Fibroblast of skin of abdomen (primary cell): ENCODE data around the gene HYCC2. TPM values are rescaled to one million over a fixed set of nuclear protein-coding genes. Genes with fewer than 3 reads are reported as not detected.
"Not testable (repeated sequence)": the region's sequence is repeated elsewhere in the genome, so short reads cannot be mapped to it uniquely, and the experiment has no call there.

Experiments
- DNase-seq: peaks from one replicate; pipeline ENCODE4 v3.0.0-alpha.2; 2013
- polyA plus RNA-seq, 2 experiments: library from polyadenylated mRNA; unstranded; fragments of 120-200 nt; gene quantifications; one replicate each; pipeline ENCODE4 v1.2.1, GENCODE V29; 2013; ENCODE audit not compliant: insufficient read length in 2 of 2

HYCC2 gene
- polyA plus RNA-seq (2013, experiment 1 of 2; ENCODE audit: insufficient read length), result 3.9 TPM
- polyA plus RNA-seq (2013, experiment 2 of 2; ENCODE audit: insufficient read length), result 3.8 TPM

DNA sequence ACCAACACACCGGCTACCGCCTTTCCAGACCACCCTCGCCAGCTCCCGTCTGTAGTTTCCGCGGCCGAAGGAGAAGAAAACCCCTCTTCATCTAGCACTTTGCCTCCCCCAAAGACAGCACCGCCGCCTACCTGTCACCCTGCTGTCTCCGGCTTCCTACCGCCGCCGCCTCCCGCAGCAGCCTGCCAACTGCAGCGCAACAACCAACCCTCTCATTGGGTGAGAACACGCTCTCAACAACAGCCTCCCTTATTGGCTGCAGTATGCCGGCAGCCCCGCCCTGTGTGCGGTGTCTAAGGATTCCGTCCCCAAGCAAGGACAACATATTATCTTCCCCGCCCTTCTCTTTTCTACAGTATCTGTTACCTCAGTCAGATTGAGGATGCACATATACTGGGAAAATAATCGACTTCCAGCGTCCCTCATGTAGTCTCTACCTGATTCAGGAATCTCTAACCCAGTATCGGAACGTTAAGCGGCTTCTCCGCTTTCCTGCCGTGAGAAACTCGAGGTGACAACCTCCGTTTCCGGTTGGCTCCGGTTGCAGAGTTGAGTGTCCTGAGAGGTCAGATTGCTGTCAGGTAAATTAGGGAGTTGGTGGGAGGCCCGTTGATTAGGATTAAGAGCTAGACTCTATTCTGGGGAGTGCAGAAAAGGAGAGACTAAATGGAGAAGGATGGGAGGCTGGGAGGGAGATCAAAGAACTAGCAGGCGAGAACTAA, at the start of gene HYCC2, which contains the start of gene NDUFB3:
Gene HYCC2, minus strand, starts transcription at position 193 of the 722 bp plus-strand sequence. CDS start 47,662 bp downstream, outside the sequence.
Gene NDUFB3, plus strand, starts transcription at position 523 of the 722 bp plus-strand sequence. CDS start 6,882 bp downstream, outside the sequence.
- peak; percentile 93 for DNase-seq

DNA sequence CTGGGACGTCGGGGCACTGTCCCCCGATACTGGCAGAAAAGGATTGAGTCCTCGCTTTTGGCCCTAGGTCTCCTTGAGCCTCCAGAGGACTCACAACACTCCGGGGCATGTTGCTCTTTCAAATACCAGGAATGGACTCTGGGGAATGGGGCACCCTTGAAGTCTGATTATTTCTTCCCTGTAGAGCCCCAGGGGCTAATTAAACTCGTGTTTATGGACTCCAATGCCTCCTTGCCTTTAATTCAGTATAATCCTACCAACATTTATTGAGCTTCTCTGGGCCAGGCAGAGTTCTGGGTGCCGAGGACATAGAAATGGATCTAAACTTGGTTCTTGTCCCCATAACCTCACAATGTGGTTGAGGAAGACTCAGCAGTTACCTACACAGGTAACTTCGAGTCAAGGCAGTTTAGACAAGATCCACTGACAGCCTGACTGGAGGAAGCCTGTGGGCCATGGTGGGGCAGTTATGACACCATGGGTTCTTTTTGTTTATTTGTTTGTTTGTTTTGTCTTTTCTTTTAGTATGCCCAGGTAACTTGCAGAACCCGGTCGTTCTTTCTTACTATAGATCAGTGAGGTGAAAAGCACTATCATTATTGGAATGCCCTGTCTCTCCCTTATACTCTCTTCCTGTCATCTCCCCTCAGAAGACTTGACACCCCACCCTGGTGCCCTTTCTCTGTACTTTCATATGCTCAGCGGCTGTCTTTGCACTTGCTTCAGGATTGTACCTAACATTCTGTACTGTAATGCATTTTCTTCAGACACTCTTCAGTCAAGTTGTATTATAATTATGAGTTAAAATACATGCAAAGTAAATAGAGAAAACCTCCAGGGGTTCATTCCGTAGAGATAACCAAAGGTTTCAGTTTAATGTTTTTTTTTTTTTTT, 47.7 kb upstream of the HYCC2 start:
- DNase-seq, result peak; percentile 51

DNA sequence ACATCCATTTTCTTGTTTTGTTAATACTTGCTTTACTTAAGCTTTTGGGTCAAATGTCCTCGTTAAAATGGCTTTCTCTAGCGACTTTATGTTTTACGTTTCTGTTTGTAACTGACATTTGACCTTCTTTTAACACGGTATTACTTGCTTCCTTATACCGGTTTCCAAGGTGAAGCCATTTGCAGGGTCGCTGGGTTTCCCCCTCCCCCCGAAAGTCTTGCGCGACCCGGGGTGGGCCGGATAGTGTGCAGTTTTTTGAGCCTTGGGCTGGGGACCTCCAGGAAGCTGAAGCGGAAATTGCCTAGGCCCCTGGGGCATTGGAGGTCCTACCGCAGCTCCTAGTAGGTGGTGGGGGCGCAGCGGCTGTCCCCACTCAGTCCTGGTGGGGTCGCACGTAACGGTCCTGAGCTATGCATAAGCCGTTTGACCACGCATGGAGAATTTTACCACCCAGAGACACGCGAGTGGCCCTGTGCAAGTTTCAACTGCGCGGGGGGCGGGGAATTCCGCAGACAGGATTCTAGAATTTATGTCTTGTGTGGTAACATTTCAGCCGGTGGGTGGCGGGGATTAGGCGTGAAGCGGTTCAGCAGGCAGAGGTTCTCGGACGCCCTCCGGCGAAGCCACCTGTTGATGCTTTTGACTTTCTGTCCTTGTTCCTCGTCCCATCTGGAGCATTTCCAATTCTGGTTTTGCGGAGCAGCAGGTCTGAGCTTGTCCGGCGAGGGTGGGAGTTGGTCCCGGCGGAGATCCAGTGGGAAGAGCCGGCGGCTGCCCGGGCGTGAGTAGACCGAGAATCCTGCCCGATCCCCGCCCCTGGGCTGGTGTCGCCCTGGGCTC, 46.9 kb upstream of the HYCC2 start:
- peak; percentile 79 for DNase-seq

DNA sequence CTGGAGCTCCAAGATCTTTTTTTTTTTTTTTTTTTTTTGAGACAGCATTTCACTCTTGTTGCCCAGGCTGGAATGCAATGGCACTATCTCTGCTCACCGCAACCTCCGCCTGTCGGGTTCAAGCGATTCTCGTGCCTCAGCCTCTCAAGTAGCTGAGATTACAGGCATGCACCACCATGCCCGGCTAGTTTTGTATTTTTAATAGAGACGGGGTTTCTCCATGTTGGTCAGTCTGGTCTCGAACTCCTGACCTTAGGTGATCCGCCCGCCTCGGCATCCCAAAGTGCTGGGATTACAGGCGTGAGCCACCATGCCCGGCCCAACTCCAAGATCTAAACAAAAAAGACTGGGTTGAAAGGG, 46.2 kb upstream of the HYCC2 start:
- not testable (repeated sequence) for DNase-seq

DNA sequence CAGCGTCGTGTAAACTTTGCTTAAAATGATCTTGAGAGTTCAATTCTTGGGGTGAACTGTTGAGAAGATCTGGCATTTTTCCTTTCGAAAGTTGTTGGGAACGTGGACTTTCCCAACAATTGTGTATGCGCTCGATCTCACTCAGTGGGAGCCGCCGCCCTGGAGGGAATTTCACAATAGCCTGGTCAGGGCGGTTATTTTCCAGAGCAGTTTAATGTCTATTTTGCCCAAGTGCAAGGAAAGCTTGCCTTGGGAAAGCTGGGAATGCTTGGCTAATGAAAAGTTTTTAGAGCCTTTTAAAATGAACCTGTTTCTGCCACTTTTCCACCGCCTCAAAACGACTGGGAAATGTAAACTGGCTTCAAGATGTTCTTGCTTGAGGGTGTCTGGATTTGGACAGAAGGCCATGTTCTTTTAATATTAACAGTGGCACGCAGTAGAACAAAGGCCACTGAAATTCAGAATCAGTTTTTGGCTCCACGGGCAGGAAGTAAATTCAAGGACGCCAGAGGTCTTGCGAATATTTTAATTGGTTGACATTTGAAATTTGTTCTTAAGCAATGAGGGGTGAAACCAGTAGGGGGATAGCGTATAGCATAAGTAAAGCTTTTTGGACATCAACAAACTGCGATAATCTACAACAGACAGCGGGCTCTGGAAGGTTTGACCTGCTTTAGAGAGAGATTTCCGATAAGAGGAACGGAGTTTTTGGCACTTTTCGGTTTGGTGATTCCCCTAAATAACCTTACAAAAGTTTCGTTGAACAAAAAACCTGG, 45.7 kb upstream of the HYCC2 start:
- peak; percentile 84 for DNase-seq

DNA sequence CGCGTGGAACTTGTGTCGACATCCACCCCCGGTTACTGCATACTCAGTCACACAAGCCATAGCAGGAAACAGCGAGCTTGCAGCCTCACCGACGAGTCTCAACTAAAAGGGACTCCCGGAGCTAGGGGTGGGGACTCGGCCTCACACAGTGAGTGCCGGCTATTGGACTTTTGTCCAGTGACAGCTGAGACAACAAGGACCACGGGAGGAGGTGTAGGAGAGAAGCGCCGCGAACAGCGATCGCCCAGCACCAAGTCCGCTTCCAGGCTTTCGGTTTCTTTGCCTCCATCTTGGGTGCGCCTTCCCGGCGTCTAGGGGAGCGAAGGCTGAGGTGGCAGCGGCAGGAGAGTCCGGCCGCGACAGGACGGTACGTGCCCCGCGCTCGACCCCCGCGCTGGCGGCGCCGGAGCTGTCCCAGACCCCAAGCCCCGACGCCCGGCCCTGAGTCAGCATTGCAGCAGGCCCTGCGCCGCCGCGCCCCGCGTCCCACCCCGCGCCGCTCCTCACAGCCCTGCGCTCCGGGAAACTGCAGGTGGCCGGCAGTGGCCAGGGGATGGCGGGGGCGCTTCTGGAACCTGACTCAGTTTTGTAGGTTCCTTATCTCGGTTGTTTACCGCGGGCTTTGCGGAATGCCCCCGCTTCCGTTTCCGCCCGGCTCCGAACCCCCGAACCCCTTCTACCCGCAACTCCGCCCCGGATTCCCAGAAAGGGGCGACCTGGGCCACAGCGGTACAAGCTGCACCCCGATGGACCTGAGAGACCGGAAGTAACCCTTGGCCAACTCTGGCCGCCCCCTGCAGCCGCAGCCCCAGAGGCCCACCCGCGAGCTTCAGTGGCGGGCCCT, 44.9 kb upstream of the HYCC2 start, which contains the start of gene CFLAR:
Gene CFLAR, plus strand, starts transcription at position 50 of the 844 bp plus-strand sequence. CDS start 13,702 bp downstream, outside the sequence.
- peak; percentile 62 for DNase-seq

DNA sequence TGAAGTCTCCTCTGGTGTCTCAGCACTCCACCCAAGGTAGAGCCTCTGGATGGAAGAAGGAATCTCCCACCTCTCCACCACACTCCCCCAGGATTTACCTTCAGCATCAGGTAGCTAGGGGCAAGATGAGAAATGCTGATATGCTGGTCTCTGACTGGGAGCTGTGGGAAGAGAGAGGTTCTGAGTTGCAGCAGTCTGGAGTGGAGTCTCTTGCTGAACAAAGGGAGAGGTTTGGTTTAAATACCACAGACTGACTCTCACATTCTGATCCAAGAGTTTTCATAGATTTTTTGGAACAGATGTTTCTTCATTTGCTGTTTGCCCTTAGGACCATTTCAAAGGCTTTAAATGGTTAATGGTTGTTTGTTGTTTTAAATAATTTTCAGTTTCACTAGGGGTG, 43.4 kb upstream of the HYCC2 start:
- no peak for DNase-seq

DNA sequence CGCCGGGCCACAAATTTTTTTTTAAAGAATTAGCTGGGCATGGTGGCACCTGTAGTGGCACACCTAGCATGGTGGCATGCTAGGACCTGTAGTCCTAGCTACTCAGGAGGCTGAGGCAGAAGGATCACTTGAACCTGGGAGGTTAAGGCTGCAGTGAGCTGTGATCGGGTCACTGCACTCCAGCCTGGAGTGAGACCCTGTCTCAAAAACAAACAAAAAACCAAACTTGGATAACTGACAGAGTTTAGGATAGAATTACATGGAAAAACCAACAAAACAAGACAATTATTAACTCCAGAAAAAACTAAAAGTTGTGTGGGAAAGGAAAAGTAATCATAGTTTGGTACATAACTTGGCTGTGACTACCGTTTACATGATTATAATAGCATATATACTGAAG, 42.9 kb upstream of the HYCC2 start:
- DNase-seq, result no peak

DNA sequence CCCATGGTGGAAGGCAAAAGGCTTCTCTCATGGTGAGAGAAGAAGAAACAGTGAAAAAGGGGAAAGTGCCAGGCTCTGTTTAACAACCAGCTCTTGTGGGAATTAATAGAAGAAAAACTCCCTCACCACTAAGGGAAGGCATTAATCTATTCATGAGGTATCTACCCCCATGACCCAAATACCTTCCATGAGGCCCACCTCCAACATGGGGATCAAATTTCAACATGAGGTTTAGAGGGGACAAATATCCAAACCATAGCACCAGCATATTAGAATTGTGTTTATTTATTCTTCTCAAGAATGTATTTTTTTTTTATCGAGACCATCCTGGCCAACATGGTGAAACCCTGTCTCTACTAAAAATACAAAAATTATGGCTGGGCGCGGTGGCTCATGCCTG, 39.6 kb upstream of the HYCC2 start:
- no peak for DNase-seq

DNA sequence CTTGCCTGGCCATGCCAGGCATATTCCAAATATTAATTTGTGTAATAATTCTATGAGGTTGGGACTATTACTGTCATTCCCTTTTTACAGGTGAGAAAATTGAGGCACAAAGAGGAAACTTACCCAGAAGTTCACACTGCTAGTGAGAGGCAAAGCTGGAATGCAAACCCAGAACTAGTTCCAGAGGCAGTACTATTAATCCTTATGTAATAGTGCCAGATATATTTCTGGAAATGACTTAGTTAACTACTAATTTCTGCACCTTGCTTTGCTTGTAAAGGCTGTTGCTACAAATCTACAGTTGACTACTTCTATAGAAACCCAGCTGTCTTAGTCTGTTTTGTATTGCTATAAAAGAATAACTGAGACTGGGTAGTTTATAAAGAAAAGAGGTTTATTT, 39.1 kb upstream of the HYCC2 start:
- DNase-seq, result no peak

DNA sequence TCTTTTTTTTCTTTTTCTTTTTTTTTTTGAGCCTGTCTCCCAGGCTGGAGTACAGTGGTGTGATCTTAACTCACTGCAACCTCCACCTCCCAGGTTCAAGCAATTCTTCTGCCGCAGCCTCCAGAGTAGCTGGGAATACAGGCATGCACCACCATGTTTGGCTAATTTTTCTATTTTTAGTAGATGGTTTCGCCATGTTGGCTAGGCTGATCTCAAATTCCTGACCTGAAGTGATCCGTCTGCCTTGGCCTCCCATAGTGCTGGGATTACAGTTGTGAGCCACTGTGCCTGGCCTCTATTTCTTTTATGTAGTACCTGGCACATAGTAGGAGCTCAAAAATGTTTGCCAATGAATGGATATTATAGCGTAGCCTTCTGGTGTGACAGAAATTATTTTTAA, 37.7 kb upstream of the HYCC2 start:
- no peak for DNase-seq

DNA sequence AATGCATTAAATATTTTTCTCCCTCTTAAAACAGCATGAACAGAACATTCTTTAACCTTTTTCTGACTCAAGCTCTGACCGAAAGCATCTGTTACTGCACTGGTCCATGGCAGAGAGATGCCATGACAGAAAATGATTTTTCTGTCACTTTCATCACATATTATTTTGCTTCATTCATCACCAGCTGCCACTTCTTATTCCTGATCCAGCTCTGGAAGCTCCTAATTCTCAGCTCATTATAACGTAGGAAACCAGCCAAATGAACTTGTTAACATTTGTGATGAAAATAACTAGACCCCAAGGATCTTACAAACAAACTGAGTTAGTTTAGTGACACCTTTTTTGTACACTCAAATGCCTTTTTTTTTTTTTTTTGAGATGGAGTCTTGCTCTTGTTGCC, 36.9 kb upstream of the HYCC2 start:
- no peak for DNase-seq

DNA sequence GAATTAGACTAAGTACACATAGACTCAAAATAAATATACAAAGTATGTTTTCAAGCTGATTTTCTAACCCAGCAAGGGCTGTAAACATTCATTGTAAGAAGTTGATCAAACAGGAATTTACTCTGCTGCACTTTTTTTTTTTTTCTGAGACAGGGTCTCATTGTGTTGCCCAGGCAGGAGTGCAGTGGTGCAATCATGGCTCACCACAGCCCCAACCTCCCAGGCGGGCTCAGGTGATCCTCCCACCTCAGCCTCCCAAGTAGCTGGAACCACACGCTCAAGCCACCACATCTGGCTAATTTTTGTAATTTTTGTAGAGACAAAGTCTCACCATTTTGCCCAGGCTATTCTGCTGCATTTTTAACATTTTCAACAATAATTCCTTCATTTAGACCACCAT, 36.2 kb upstream of the HYCC2 start:
- DNase-seq, result no peak

DNA sequence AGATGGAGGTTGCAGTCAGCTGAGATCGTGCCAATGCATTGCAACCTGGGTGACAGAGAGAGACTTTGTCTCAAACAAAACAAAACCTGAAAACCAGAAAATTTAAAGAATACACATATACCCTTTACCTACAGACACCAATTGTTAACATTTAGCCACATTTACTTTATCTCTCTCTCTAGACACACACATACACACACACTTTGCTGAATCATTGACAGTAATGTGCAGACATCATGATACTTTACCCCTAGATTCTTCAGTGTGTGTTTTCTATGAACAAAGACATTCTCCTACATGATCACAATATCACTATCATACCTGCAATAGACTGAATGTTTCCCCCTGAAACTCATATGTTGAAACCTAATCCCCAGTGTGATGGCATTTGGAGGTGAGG, 34.3 kb upstream of the HYCC2 start:
- no peak for DNase-seq

DNA sequence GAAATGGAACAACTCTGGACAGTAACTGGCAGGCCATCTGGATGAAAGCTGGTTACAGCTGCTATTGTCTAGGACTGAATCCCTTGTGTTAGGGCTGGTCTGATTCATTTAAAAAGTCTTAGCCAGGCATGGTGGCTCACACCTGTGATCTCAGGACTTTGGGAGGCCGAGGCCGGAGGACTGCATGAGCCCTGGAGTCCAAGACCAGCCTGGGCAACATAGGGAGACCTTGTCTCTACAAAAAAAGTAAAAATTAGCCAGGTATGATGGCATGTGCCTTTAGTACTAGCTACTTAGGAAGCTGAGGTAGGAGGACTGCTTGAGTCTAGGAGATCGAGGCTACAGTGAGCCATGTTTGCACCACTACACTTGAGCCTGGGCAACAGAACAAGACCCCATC, 29.0 kb upstream of the HYCC2 start:
- DNase-seq, result no peak

DNA sequence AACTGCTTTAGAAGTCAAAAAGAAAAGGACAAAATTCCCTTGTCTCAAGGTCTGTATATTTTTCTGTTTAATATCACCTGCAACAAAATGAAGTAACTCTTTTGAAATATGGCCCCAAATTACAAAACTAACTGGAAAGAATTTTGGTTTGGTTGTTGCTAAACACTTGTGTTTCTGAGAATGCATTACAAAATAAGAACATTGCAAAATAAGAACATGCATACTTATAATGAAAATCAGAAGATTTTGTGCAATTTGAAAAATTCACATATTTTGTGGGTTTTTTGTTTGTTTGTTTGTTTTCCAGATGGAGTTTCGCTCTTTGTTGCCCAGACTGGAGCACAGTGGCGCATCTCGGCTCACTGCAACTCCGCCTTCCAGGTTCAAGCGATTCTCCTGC, 22.1 kb upstream of the HYCC2 start:
- no peak for DNase-seq

DNA sequence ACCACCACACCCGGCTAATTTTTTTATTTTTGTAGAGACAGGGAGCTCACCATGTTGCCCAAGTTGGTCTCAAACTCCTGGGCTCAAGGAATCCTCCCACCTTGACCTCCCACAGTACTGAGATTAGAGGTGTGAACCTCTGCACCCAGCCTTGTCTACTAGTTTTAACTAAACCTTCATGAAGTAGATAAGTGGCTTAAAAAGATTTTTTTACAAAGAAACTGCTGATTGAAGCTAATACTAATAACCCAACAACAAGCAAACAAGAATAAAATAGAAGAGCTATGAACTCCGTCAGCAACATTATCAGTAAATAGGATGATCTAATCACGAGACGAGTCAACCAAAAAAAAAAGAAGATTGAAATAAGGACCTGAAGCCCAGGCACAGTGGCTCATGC, 19.1 kb upstream of the HYCC2 start:
- DNase-seq, result no peak

DNA sequence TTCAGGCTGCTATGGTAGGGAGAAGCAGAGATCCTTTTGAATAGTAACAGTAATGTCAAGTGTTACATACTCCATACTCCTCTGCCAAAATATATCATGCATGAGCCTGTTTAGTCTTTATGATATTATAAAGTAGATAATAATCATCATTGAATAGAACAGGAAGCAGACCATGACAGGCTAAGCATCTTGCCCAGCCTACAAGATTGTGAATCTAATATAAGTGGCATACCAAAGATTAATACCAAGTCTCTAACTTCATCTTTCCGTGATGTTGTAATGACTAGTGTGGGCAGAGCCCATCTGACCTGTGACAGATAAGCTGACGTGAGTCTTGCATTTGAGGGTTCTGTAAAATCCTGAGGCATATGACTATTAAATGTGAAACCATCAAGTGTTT, 13.4 kb upstream of the HYCC2 start:
- no peak for DNase-seq

DNA sequence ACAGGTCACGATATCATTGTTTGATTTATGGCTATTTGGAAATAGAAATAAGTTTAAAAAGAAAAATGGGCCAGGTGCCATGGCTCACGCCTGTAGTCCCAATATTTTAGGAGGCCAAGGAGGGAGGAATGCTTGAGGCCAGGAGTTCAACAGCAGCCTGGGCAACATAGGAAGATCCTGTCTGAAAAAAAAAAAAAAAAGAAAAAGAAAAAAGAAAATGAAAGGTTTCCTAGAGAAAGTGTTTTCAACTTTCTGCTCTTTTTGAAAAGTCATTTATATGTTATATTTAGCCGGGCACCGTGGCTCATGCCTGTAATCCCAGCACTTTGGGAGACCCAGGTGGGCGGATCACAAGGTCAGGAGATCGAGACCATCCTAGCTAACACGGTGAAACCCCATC, 3.5 kb upstream of the HYCC2 start:
- no peak for DNase-seq

DNA sequence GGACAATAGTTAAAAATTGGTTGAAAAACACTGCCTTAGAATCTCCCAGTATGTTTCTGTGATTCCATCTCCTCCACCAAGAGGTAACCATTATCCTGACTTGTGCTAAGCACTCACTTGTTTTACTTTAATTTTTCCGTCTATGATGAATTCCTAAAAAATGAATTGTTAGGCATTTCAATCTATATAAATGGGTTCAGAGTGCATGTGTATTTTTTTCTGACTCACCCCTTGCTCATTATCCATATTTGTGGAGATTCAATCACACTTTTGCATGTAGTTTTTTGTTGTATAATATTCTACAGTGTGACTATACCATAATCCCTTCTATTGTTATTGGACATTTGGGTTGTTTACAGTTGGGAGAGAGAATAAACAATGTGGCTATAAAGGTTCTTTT, 1.6 kb upstream of the HYCC2 start:
- DNase-seq, result no peak

DNA sequence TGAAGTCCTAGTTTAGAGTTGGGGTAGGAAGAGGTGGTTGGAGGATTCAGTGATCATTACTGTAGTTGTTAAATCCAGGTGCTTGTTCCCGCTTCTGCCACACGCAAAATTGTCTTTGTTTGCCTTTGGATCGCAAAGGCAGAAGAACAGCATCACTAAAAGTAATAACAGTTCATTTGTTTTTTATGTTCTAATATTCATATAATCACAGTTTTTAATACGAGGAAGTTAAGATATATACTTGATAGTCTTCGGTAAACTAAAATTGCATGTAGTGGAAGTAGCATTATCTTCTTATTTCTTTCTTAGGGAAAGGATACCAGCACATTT, 695 bp upstream of the HYCC2 start:
- no peak for DNase-seq
